ENCODE results near the gene EPYC.

Gene EPYC

GRCh38 chr12:91040096-91040755 lies 35.5 kb upstream of the EPYC start:
- intact Hi-C loops (cut with DNase I; ENCODE audit: low total_unique reads), result no loop called here
- no peak for DNase-seq
- H3K36me3 ChIP-seq, result no peaks in the 10 kb centered on the region
- H3K4me1 ChIP-seq, result no peaks in the 10 kb centered on the region
- no peak for TF ChIP-seq CTCF (IDR thresholded peaks at IDR 0.05)
- H3K27me3 ChIP-seq, result no peaks in the 10 kb centered on the region
- H3K9me3 ChIP-seq, result no peaks in the 10 kb centered on the region
- no peak overlapping the region for H3K27ac ChIP-seq
- no peak overlapping the region for H3K4me3 ChIP-seq

- Histone ChIP-seq H3K36me3 (no peaks in the 10 kb centered on the region), H3K27ac (no peak overlapping the region), H3K4me3 (no peak overlapping the region), H3K4me1 (no peaks in the 10 kb centered on the region), H3K27me3 (no peaks in the 10 kb centered on the region), H3K9me3 (no peaks in the 10 kb centered on the region)
- DNase-seq, result no peak
- no peak for TF ChIP-seq CTCF (IDR thresholded peaks at IDR 0.05)
- intact Hi-C loops (cut with DNase I; ENCODE audit: low total_unique reads), result no loop called here
Observed at GRCh38 chr12:91037276-91037675, 32.5 kb upstream of the EPYC start.

GRCh38 chr12:91033251-91033650 lies 28.5 kb upstream of the EPYC start:
- DNase-seq, result no peak
- H3K4me3 ChIP-seq, result no peak overlapping the region
- no peaks in the 10 kb centered on the region for H3K9me3 ChIP-seq
- H3K36me3 ChIP-seq, result no peaks in the 10 kb centered on the region
- H3K27me3 ChIP-seq, result no peaks in the 10 kb centered on the region
- no peak overlapping the region for H3K27ac ChIP-seq
- H3K4me1 ChIP-seq, result no peaks in the 10 kb centered on the region
- no peak for TF ChIP-seq CTCF (IDR thresholded peaks at IDR 0.05)
- intact Hi-C loops (cut with DNase I; ENCODE audit: low total_unique reads), result no loop called here

GRCh38 chr12:91023326-91024004 lies 18.7 kb upstream of the EPYC start:
- Histone ChIP-seq H3K9me3 (no peaks in the 10 kb centered on the region), H3K27me3 (no peaks in the 10 kb centered on the region), H3K36me3 (no peaks in the 10 kb centered on the region), H3K4me3 (no peak overlapping the region), H3K27ac (no peak overlapping the region), H3K4me1 (no peaks in the 10 kb centered on the region)
- intact Hi-C loops (cut with DNase I; ENCODE audit: low total_unique reads), result no loop called here
- no peak for DNase-seq
- no peak for TF ChIP-seq CTCF (IDR thresholded peaks at IDR 0.05)

- no peak for TF ChIP-seq CTCF (IDR thresholded peaks at IDR 0.05)
- Histone ChIP-seq H3K9me3 (no peaks in the 10 kb centered on the region), H3K36me3 (no peaks in the 10 kb centered on the region), H3K4me3 (no peak overlapping the region), H3K27me3 (no peaks in the 10 kb centered on the region), H3K27ac (no peak overlapping the region), H3K4me1 (no peaks in the 10 kb centered on the region)
- DNase-seq, result no peak
- intact Hi-C loops (cut with DNase I; ENCODE audit: low total_unique reads), result no loop called here
Observed at GRCh38 chr12:91021076-91021475, 16.3 kb upstream of the EPYC start.
